ENCODE results near the gene CPN2. TPM values are rescaled to one million over a fixed set of nuclear protein-coding genes. Genes with fewer than 3 reads are reported as not detected.

CPN2 gene
- total RNA-seq, 6 donors from 2014 or later, result 0.10 TPM; not detected in 5

GRCh38 chr3:194365526-194365925 lies 14.4 kb upstream of the CPN2 start:
- no peak for ATAC-seq (ENCODE audit: low FRiP score in 2 of 2)
- no peak overlapping the region for H3K4me3 ChIP-seq
- TF ChIP-seq POLR2AphosphoS5 (IDR thresholded peaks at IDR 0.05) (no peak), CTCF (IDR thresholded peaks at IDR 0.05) (no peak), POLR2A (IDR thresholded peaks at IDR 0.05) (no peak), EP300 (IDR thresholded peaks at IDR 0.05) (no peak)
- H3K4me1 ChIP-seq, result peaks cover 0 to 8% (median 3%) of the 10 kb centered on the region in 4 donors
- peaks cover 0 to 4% (median 0%) of the 10 kb centered on the region in 4 donors for H3K27me3 ChIP-seq
- H3K27ac ChIP-seq, result no peak overlapping the region
- H3K36me3 ChIP-seq, result no peaks in the 10 kb centered on the region
- H3K9me3 ChIP-seq, result no peaks in the 10 kb centered on the region
- WGBS, 2 donors, result 82 to 90% methylated on average over 4 to 6 of the region's 6 CpGs
- DNase-seq, result peak in 1 of 2 donors; percentile 64

- H3K9me3 ChIP-seq, result no peaks in the 10 kb centered on the region
- ATAC-seq (ENCODE audit: low FRiP score in 2 of 2) (peak in 1 of 2 donors; percentile 42), DNase-seq (peak in 1 of 2 donors; percentile 71)
- no peak for TF ChIP-seq CTCF (IDR thresholded peaks at IDR 0.05)
- no peak for TF ChIP-seq EP300 (IDR thresholded peaks at IDR 0.05)
- no peaks in the 10 kb centered on the region for H3K36me3 ChIP-seq
- H3K4me3 ChIP-seq, result no peak overlapping the region
- no peak overlapping the region for H3K27ac ChIP-seq
- 77 to 100% methylated on average over 1 to 20 of the region's 20 CpGs for WGBS, 2 donors
- H3K27me3 ChIP-seq, result peaks cover 0 to 4% (median 0%) of the 10 kb centered on the region in 4 donors
- peaks cover 0 to 8% (median 3%) of the 10 kb centered on the region in 4 donors for H3K4me1 ChIP-seq
Observed at GRCh38 chr3:194364652-194365434, 13.7 kb upstream of the CPN2 start.

GRCh38 chr3:194364314-194364651 lies 13.2 kb upstream of the CPN2 start:
- Histone ChIP-seq H3K36me3 (no peaks in the 10 kb centered on the region), H3K4me1 (peaks cover 0 to 5% (median 0%) of the 10 kb centered on the region in 4 donors), H3K27ac (no peak overlapping the region), H3K27me3 (peaks cover 0 to 2% (median 0%) of the 10 kb centered on the region in 4 donors), H3K4me3 (no peak overlapping the region), H3K9me3 (no peaks in the 10 kb centered on the region)
- ATAC-seq (ENCODE audit: low FRiP score in 2 of 2) (no peak), DNase-seq (no peak)
- TF ChIP-seq POLR2A (IDR thresholded peaks at IDR 0.05), result no peak
- no peak for TF ChIP-seq CTCF (IDR thresholded peaks at IDR 0.05)
- TF ChIP-seq POLR2AphosphoS5 (IDR thresholded peaks at IDR 0.05), result no peak
- no peak for TF ChIP-seq EP300 (IDR thresholded peaks at IDR 0.05)
- 85 to 87% methylated on average over 3 of the region's 3 CpGs for WGBS, 2 donors

DNA sequence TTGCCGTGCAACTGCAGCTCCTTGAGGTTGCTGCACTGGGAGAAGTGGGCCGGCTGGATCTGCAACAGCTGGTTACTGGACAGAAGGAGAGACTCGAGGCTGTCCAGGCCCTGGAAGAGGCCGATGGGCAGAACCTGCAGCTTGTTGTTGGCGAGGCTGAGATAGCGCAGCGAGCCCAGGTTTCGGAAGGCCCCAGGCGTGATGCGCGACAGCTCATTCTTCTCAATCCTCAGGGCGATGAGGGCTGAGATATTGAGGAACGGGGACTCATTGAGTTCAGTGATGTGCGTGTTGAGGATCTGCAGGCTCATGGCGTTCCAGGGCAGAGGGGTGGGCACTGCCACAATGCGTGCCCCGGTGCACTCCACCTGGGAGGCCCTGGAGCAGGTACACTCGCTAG lies 9.4 kb upstream of the CPN2 start:
- ATAC-seq (ENCODE audit: low FRiP score in 2 of 2) (no peak), DNase-seq (peak in 1 of 2 donors; percentile 55)
- Histone ChIP-seq H3K27me3 (no peaks in the 10 kb centered on the region), H3K4me3 (no peak overlapping the region), H3K4me1 (no peaks in the 10 kb centered on the region), H3K36me3 (no peaks in the 10 kb centered on the region), H3K9me3 (no peaks in the 10 kb centered on the region), H3K27ac (no peak overlapping the region)
- TF ChIP-seq EP300 (IDR thresholded peaks at IDR 0.05), result no peak
- TF ChIP-seq POLR2AphosphoS5 (IDR thresholded peaks at IDR 0.05), result no peak
- no peak for TF ChIP-seq CTCF (IDR thresholded peaks at IDR 0.05)
- no peak for TF ChIP-seq POLR2A (IDR thresholded peaks at IDR 0.05)
- WGBS, 2 donors, result 92 to 100% methylated on average over 11 to 13 of the region's 18 CpGs

DNA sequence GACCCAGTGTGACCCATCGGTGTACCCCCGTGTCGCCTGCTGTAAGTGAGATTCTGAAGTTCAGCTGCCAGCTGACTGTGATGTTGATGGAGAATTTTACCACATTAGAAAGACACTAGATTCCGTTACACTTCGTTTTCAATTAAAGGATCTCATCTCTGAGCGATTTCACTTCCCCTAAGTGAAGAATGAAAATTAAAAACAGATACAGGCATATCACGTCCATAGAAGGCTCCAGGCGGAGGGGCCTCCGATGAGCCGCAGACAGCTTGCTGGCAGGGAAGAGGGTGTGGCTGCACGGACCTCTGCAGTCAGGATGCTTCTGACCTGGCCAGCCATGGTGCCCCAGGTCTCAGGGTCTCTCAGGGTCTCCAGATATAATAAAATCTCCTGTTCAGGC lies 6.6 kb upstream of the CPN2 start:
- 88 to 94% methylated on average over 11 of the region's 11 CpGs for WGBS, 2 donors
- DNase-seq, result no peak

More for the DNA sequence above, 6.6 kb upstream of the CPN2 start:
- Histone ChIP-seq H3K27ac (no peak overlapping the region), H3K27me3 (no peaks in the 10 kb centered on the region), H3K36me3 (no peaks in the 10 kb centered on the region), H3K4me1 (no peaks in the 10 kb centered on the region), H3K4me3 (no peak overlapping the region), H3K9me3 (no peaks in the 10 kb centered on the region)
- no peak for ATAC-seq (ENCODE audit: low FRiP score in 2 of 2)
- TF ChIP-seq POLR2A (IDR thresholded peaks at IDR 0.05), result no peak
- no peak for TF ChIP-seq CTCF (IDR thresholded peaks at IDR 0.05)
- no peak for TF ChIP-seq EP300 (IDR thresholded peaks at IDR 0.05)
- no peak for TF ChIP-seq POLR2AphosphoS5 (IDR thresholded peaks at IDR 0.05)
